ENCODE measurements around the gene IQCK.

IQCK gene

GRCh38 chr16:19688396-19689024, 29.6 kb upstream of the IQCK start:
- no peak overlapping the region for H3K4me2 ChIP-seq (ENCODE audit: low read length)
- H3K27me3 ChIP-seq (ENCODE audit: control insufficient read depth, insufficient read depth, low read length): no peaks in the 10 kb centered on the region
- no peaks in the 10 kb centered on the region for H3K9me3 ChIP-seq (replicated peaks; ENCODE audit: low read length)
- no peak overlapping the region for H3K9ac ChIP-seq (ENCODE audit: low read depth, low read length)
- H3K4me3 ChIP-seq (ENCODE audit: low read length): no peak overlapping the region
- no peaks in the 10 kb centered on the region for H3K4me1 ChIP-seq (ENCODE audit: control insufficient read depth, insufficient read depth, low read length)
- H3K36me3 ChIP-seq (ENCODE audit: insufficient read depth, low read length): peaks cover 43% of the 10 kb centered on the region

- Histone ChIP-seq H3K9ac (ENCODE audit: low read depth, low read length) (no peak overlapping the region), H3K27me3 (ENCODE audit: control insufficient read depth, insufficient read depth, low read length) (no peaks in the 10 kb centered on the region), H3K36me3 (ENCODE audit: insufficient read depth, low read length) (peaks cover 36% of the 10 kb centered on the region), H3K4me2 (ENCODE audit: low read length) (no peak overlapping the region), H3K4me3 (ENCODE audit: low read length) (no peak overlapping the region), H3K9me3 (replicated peaks; ENCODE audit: low read length) (no peaks in the 10 kb centered on the region), H3K4me1 (ENCODE audit: control insufficient read depth, insufficient read depth, low read length) (no peaks in the 10 kb centered on the region)
Observed at GRCh38 chr16:19689342-19689741, 28.7 kb upstream of the IQCK start.

- Histone ChIP-seq H3K9ac (ENCODE audit: low read depth, low read length) (no peak overlapping the region), H3K36me3 (ENCODE audit: insufficient read depth, low read length) (peaks cover 31% of the 10 kb centered on the region), H3K4me2 (ENCODE audit: low read length) (no peak overlapping the region), H3K4me3 (ENCODE audit: low read length) (no peak overlapping the region), H3K9me3 (replicated peaks; ENCODE audit: low read length) (no peaks in the 10 kb centered on the region), H3K27me3 (ENCODE audit: control insufficient read depth, insufficient read depth, low read length) (no peaks in the 10 kb centered on the region), H3K4me1 (ENCODE audit: control insufficient read depth, insufficient read depth, low read length) (no peaks in the 10 kb centered on the region)
Observed at GRCh38 chr16:19690196-19690595, 27.9 kb upstream of the IQCK start.

- Histone ChIP-seq H3K4me1 (ENCODE audit: control insufficient read depth, insufficient read depth, low read length) (peaks cover 4% of the 10 kb centered on the region), H3K4me3 (ENCODE audit: low read length) (no peak overlapping the region), H3K36me3 (ENCODE audit: insufficient read depth, low read length) (peaks cover 23% of the 10 kb centered on the region), H3K9ac (ENCODE audit: low read depth, low read length) (no peak overlapping the region), H3K27me3 (ENCODE audit: control insufficient read depth, insufficient read depth, low read length) (no peaks in the 10 kb centered on the region), H3K9me3 (replicated peaks; ENCODE audit: low read length) (no peaks in the 10 kb centered on the region), H3K4me2 (ENCODE audit: low read length) (no peak overlapping the region)
Observed at GRCh38 chr16:19691161-19691711, 26.8 kb upstream of the IQCK start.

- peaks cover 13% of the 10 kb centered on the region for H3K4me1 ChIP-seq (ENCODE audit: control insufficient read depth, insufficient read depth, low read length)
- H3K9me3 ChIP-seq (replicated peaks; ENCODE audit: low read length): no peaks in the 10 kb centered on the region
- no peak overlapping the region for H3K9ac ChIP-seq (ENCODE audit: low read depth, low read length)
- H3K36me3 ChIP-seq (ENCODE audit: insufficient read depth, low read length): peaks cover 43% of the 10 kb centered on the region
- H3K27me3 ChIP-seq (ENCODE audit: control insufficient read depth, insufficient read depth, low read length): no peaks in the 10 kb centered on the region
- no peak overlapping the region for H3K4me2 ChIP-seq (ENCODE audit: low read length)
- no peak overlapping the region for H3K4me3 ChIP-seq (ENCODE audit: low read length)
Observed at GRCh38 chr16:19694989-19695388, 23.1 kb upstream of the IQCK start.

GRCh38 chr16:19696328-19696727, 21.7 kb upstream of the IQCK start:
- H3K9me3 ChIP-seq (replicated peaks; ENCODE audit: low read length): no peaks in the 10 kb centered on the region
- H3K27me3 ChIP-seq (ENCODE audit: control insufficient read depth, insufficient read depth, low read length): no peaks in the 10 kb centered on the region
- H3K4me2 ChIP-seq (ENCODE audit: low read length): peak overlapping the region; percentile 18
- no peak overlapping the region for H3K4me3 ChIP-seq (ENCODE audit: low read length)
- peaks cover 49% of the 10 kb centered on the region for H3K36me3 ChIP-seq (ENCODE audit: insufficient read depth, low read length)
- H3K4me1 ChIP-seq (ENCODE audit: control insufficient read depth, insufficient read depth, low read length): peaks cover 26% of the 10 kb centered on the region
- H3K9ac ChIP-seq (ENCODE audit: low read depth, low read length): peak overlapping the region; percentile 52

GRCh38 chr16:19696961-19697360, 21.1 kb upstream of the IQCK start:
- Histone ChIP-seq H3K4me3 (ENCODE audit: low read length) (no peak overlapping the region), H3K36me3 (ENCODE audit: insufficient read depth, low read length) (peaks cover 44% of the 10 kb centered on the region), H3K27me3 (ENCODE audit: control insufficient read depth, insufficient read depth, low read length) (no peaks in the 10 kb centered on the region), H3K4me1 (ENCODE audit: control insufficient read depth, insufficient read depth, low read length) (peaks cover 27% of the 10 kb centered on the region), H3K9ac (ENCODE audit: low read depth, low read length) (peak overlapping the region; percentile 52), H3K4me2 (ENCODE audit: low read length) (no peak overlapping the region), H3K9me3 (replicated peaks; ENCODE audit: low read length) (no peaks in the 10 kb centered on the region)

GRCh38 chr16:19697756-19698318, 20.2 kb upstream of the IQCK start:
- Histone ChIP-seq H3K4me1 (ENCODE audit: control insufficient read depth, insufficient read depth, low read length) (peaks cover 27% of the 10 kb centered on the region), H3K4me3 (ENCODE audit: low read length) (no peak overlapping the region), H3K36me3 (ENCODE audit: insufficient read depth, low read length) (peaks cover 45% of the 10 kb centered on the region), H3K9me3 (replicated peaks; ENCODE audit: low read length) (no peaks in the 10 kb centered on the region), H3K27me3 (ENCODE audit: control insufficient read depth, insufficient read depth, low read length) (no peaks in the 10 kb centered on the region), H3K9ac (ENCODE audit: low read depth, low read length) (no peak overlapping the region), H3K4me2 (ENCODE audit: low read length) (no peak overlapping the region)

GRCh38 chr16:19698480-19699465, 19.3 kb upstream of the IQCK start:
- H3K4me2 ChIP-seq (ENCODE audit: low read length): no peak overlapping the region
- H3K36me3 ChIP-seq (ENCODE audit: insufficient read depth, low read length): peaks cover 52% of the 10 kb centered on the region
- H3K27me3 ChIP-seq (ENCODE audit: control insufficient read depth, insufficient read depth, low read length): no peaks in the 10 kb centered on the region
- peaks cover 27% of the 10 kb centered on the region for H3K4me1 ChIP-seq (ENCODE audit: control insufficient read depth, insufficient read depth, low read length)
- H3K4me3 ChIP-seq (ENCODE audit: low read length): no peak overlapping the region
- H3K9me3 ChIP-seq (replicated peaks; ENCODE audit: low read length): no peaks in the 10 kb centered on the region
- H3K9ac ChIP-seq (ENCODE audit: low read depth, low read length): no peak overlapping the region

- H3K36me3 ChIP-seq (ENCODE audit: insufficient read depth, low read length): peaks cover 58% of the 10 kb centered on the region
- H3K4me1 ChIP-seq (ENCODE audit: control insufficient read depth, insufficient read depth, low read length): peaks cover 28% of the 10 kb centered on the region
Observed at GRCh38 chr16:19699472-19699871, 18.6 kb upstream of the IQCK start.

GRCh38 chr16:19700319-19700781, 17.7 kb upstream of the IQCK start:
- no peaks in the 10 kb centered on the region for H3K27me3 ChIP-seq (ENCODE audit: control insufficient read depth, insufficient read depth, low read length)
- H3K9me3 ChIP-seq (replicated peaks; ENCODE audit: low read length): no peaks in the 10 kb centered on the region
- H3K36me3 ChIP-seq (ENCODE audit: insufficient read depth, low read length): peaks cover 67% of the 10 kb centered on the region
- no peak overlapping the region for H3K4me2 ChIP-seq (ENCODE audit: low read length)
- peaks cover 36% of the 10 kb centered on the region for H3K4me1 ChIP-seq (ENCODE audit: control insufficient read depth, insufficient read depth, low read length)
- H3K4me3 ChIP-seq (ENCODE audit: low read length): no peak overlapping the region
- no peak overlapping the region for H3K9ac ChIP-seq (ENCODE audit: low read depth, low read length)

More at GRCh38 chr16:19699472-19699871, 18.6 kb upstream of the IQCK start:
- H3K9ac ChIP-seq (ENCODE audit: low read depth, low read length): no peak overlapping the region
- no peaks in the 10 kb centered on the region for H3K9me3 ChIP-seq (replicated peaks; ENCODE audit: low read length)
- no peaks in the 10 kb centered on the region for H3K27me3 ChIP-seq (ENCODE audit: control insufficient read depth, insufficient read depth, low read length)
- no peak overlapping the region for H3K4me2 ChIP-seq (ENCODE audit: low read length)
- H3K4me3 ChIP-seq (ENCODE audit: low read length): no peak overlapping the region

Data from skeletal muscle satellite cell (primary cell).